ENCODE data around the gene SLC35D1. TPM values are rescaled to one million over a fixed set of nuclear protein-coding genes. Genes with fewer than 3 reads are reported as not detected.
A peak's percentile ranks its signal among the peaks of the same experiment; 100 is the strongest.
"Not testable (repeated sequence)": the region's sequence is repeated elsewhere in the genome, so short reads cannot be mapped to it uniquely, and the experiment has no call there.

The SLC35D1 gene
- total RNA-seq, 4 donors from 2014 or later: 10.0 to 68.6 (median 51.9) TPM

- in situ Hi-C loops (cut with MboI; ENCODE audit: low pct_ligation_motif_present in 1 of 4, low pct_unique_long_range_greater_than_20kb in 1 of 4, low sequenced_read_pairs in 3 of 4): loop anchor here in 2 of 4 donors (25.0 kb wide), 1 partner anchor 220 kb away; the partner anchor contains the start of gene DYNLT5 (in 2 of the 2)
- peak overlapping the region; percentile 36 to 70 (median 56) for H3K27ac ChIP-seq
- H3K27me3 ChIP-seq: no peaks in the 10 kb centered on the region
- no peak for DNase-seq
- TF ChIP-seq EP300 (IDR thresholded peaks at IDR 0.05; ENCODE audit: low read depth) (no peak), CTCF (IDR thresholded peaks at IDR 0.05) (no peak), POLR2A (IDR thresholded peaks at IDR 0.05) (no peak), POLR2AphosphoS5 (IDR thresholded peaks at IDR 0.05) (no peak)
- peaks cover 0 to 58% (median 22%) of the 10 kb centered on the region in 4 donors for H3K36me3 ChIP-seq
- no peak overlapping the region for H3K4me3 ChIP-seq
- intact Hi-C loops (cut with DNase I; ENCODE audit: low total_unique reads): no loop called here
- peaks cover 7 to 38% (median 21%) of the 10 kb centered on the region in 4 donors for H3K4me1 ChIP-seq
- H3K9me3 ChIP-seq: no peaks in the 10 kb centered on the region
- 52 to 79% methylated on average over 4 of the region's 4 CpGs for WGBS, 2 donors (ENCODE audit: low coverage in 1 of 2)
These were observed 71.2 kb downstream of the SLC35D1 start for GRCh38 chr1:66982561-66983260.

GRCh38 chr1:66981679-66982078 is 72.3 kb downstream of the SLC35D1 start:
- peaks cover 7 to 38% (median 21%) of the 10 kb centered on the region in 4 donors for H3K4me1 ChIP-seq
- 10 to 19% methylated on average over 4 of the region's 4 CpGs for WGBS, 2 donors (ENCODE audit: low coverage in 1 of 2)
- in situ Hi-C loops (cut with MboI; ENCODE audit: low pct_ligation_motif_present in 1 of 4, low pct_unique_long_range_greater_than_20kb in 1 of 4, low sequenced_read_pairs in 3 of 4) (loop anchor here in 2 of 4 donors (25.0 kb wide), 1 partner anchor 219 kb away; the partner anchor contains the start of gene DYNLT5 (in 2 of the 2)), intact Hi-C loops (cut with DNase I; ENCODE audit: low total_unique reads) (no loop called here)
- DNase-seq: peak; percentile 28
- H3K27ac ChIP-seq: peak overlapping the region; percentile 45 to 70 (median 67)
- peak overlapping the region in 3 of 4 donors; percentile 9 to 43 (median 15) for H3K4me3 ChIP-seq
- H3K9me3 ChIP-seq: no peaks in the 10 kb centered on the region
- no peaks in the 10 kb centered on the region for H3K27me3 ChIP-seq
- peaks cover 0 to 62% (median 27%) of the 10 kb centered on the region in 4 donors for H3K36me3 ChIP-seq
- TF ChIP-seq EP300 (IDR thresholded peaks at IDR 0.05; ENCODE audit: low read depth) (no peak), POLR2A (IDR thresholded peaks at IDR 0.05) (no peak), CTCF (IDR thresholded peaks at IDR 0.05) (no peak), POLR2AphosphoS5 (IDR thresholded peaks at IDR 0.05) (no peak)

DNA sequence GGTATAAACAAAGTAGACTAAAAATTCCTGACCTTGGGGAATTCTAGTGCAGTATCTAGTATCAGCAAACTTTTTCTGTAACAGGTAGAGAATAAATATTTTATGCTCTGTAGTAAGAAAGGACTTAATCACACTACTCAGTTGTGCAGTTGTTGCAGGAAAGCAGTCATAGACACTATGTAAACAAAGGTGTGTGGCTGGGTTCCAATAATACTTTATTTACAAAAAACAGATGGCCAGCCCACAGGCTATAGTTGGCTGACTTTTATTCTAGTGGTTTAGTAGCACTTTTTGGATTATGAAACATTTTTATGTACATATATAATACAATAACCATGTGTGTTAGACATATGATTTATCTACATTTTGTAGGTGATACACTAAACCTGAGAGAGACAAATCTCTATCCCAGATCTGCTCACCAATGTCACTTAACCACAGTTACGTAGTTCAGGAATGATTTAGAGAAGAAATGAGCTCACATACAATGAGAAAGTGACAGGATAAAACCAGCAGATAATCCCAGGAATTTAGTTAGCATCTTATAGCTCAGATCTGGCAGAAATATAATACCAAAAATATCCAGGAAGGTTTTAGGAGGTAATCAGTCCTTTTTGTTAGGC is 73.1 kb downstream of the SLC35D1 start:
- intact Hi-C loops (cut with DNase I; ENCODE audit: low total_unique reads): no loop called here
- H3K9me3 ChIP-seq: no peaks in the 10 kb centered on the region
- H3K36me3 ChIP-seq: peaks cover 0 to 57% (median 27%) of the 10 kb centered on the region in 4 donors
- TF ChIP-seq POLR2AphosphoS5 (IDR thresholded peaks at IDR 0.05) (no peak), POLR2A (IDR thresholded peaks at IDR 0.05) (no peak), EP300 (IDR thresholded peaks at IDR 0.05; ENCODE audit: low read depth) (no peak), CTCF (IDR thresholded peaks at IDR 0.05) (no peak)
- H3K4me1 ChIP-seq: peaks cover 7 to 38% (median 21%) of the 10 kb centered on the region in 4 donors
- no peaks in the 10 kb centered on the region for H3K27me3 ChIP-seq
- WGBS, 2 donors (ENCODE audit: low coverage in 1 of 2): 58 to 75% methylated on average over 1 of the region's 1 CpG
- no peak for DNase-seq
- H3K4me3 ChIP-seq: peak overlapping the region in 2 of 4 donors; percentile 15 to 43
- peak overlapping the region; percentile 45 to 70 (median 67) for H3K27ac ChIP-seq
- in situ Hi-C loops (cut with MboI; ENCODE audit: low pct_ligation_motif_present in 1 of 4, low pct_unique_long_range_greater_than_20kb in 1 of 4, low sequenced_read_pairs in 3 of 4): loop anchor here in 2 of 4 donors (25.0 kb wide), 1 partner anchor 219 kb away; the partner anchor contains the start of gene DYNLT5 (in 2 of the 2)

- H3K9me3 ChIP-seq; DNase-seq; H3K27ac ChIP-seq; H3K4me3 ChIP-seq; intact Hi-C loops (cut with DNase I; ENCODE audit: low total_unique reads); H3K27me3 ChIP-seq: not testable (repeated sequence)
- in situ Hi-C loops (cut with MboI; ENCODE audit: low pct_ligation_motif_present in 1 of 4, low pct_unique_long_range_greater_than_20kb in 1 of 4, low sequenced_read_pairs in 3 of 4): loop anchor here in 2 of 4 donors (25.0 kb wide), 1 partner anchor 217 kb away; the partner anchor contains the start of gene DYNLT5 (in 2 of the 2)
- 95 to 97% methylated on average over 11 of the region's 11 CpGs for WGBS, 2 donors (ENCODE audit: low coverage in 1 of 2)
- H3K36me3 ChIP-seq: peaks cover 0 to 56% (median 24%) of the 10 kb centered on the region in 4 donors
- peaks cover 7 to 38% (median 21%) of the 10 kb centered on the region in 4 donors for H3K4me1 ChIP-seq
These were observed 74.3 kb downstream of the SLC35D1 start for GRCh38 chr1:66979621-66980020.
